Measurements from ENCODE around the gene KNSTRN.

KNSTRN gene

DNA sequence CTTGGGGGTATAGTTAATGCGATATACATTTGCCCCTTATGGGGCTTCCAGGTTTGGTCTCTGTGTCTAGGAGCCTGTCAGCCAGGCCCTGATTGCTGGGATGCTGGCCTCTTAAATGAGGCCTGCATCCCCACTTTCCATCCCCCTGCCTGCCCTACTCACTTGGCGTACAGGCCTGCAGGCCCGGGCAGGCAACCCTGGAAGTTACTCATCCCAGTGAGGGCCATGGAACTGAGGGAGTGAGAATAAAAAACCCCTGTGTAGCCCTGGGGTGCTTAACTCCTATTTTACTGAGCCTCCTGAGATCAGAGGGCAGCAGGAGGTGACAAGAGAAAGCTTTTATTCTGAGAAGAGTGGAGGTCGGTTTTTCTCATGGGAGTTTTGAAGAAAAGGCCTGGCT is 22.5 kb upstream of the KNSTRN start:
- H3K9me3 ChIP-seq (ENCODE audit: insufficient read depth, low read depth, low read length) = no peaks in the 10 kb centered on the region
- H3K4me3 ChIP-seq (ENCODE audit: low read length) = no peak overlapping the region
- peaks cover 57% of the 10 kb centered on the region for H3K27me3 ChIP-seq (ENCODE audit: insufficient read depth, low read length)
- H3K9ac ChIP-seq (ENCODE audit: low read depth, low read length) = no peak overlapping the region
- H3K36me3 ChIP-seq (ENCODE audit: insufficient read depth, low read depth, low read length) = no peaks in the 10 kb centered on the region
- peaks cover 2% of the 10 kb centered on the region; the same call in 1 of the 2 replicates for H3K4me1 ChIP-seq (ENCODE audit: insufficient read depth, low read length)
- no peak overlapping the region for H3K27ac ChIP-seq (ENCODE audit: low read length)

- Histone ChIP-seq H3K27me3 (ENCODE audit: insufficient read depth, low read length) (peaks cover 63% of the 10 kb centered on the region), H3K4me1 (ENCODE audit: insufficient read depth, low read length) (peaks cover 2% of the 10 kb centered on the region; the same call in 1 of the 2 replicates), H3K9me3 (ENCODE audit: insufficient read depth, low read depth, low read length) (no peaks in the 10 kb centered on the region), H3K27ac (ENCODE audit: low read length) (no peak overlapping the region), H3K36me3 (ENCODE audit: insufficient read depth, low read depth, low read length) (no peaks in the 10 kb centered on the region), H3K4me3 (ENCODE audit: low read length) (no peak overlapping the region), H3K9ac (ENCODE audit: low read depth, low read length) (no peak overlapping the region)
These were observed 20.9 kb upstream of the KNSTRN start for GRCh38 chr15:40361640-40362039.

DNA sequence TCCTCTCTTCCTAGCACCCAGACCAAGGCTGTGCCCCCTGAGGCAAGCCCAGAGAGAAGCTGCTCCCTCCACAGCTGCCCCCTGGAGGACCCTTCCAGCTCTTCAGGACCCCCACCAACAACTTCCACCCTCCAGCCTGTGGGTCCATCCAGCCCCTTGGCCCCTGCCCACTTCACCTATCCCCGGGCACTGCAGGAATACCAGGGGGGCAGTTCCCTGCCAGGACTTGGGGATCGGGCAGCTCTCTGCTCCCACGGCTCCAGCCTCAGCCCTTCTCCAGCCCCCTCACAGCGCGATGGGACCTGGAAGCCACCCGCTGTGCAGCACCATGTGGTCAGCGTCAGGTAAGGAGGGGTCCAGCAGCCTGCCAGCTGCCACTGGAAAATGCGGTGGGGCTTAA is 18.9 kb upstream of the KNSTRN start:
- peaks cover 5% of the 10 kb centered on the region; the same call in 1 of the 2 replicates for H3K4me1 ChIP-seq (ENCODE audit: insufficient read depth, low read length)
- no peak overlapping the region for H3K27ac ChIP-seq (ENCODE audit: low read length)
- H3K27me3 ChIP-seq (ENCODE audit: insufficient read depth, low read length) = peaks cover 68% of the 10 kb centered on the region
- H3K9ac ChIP-seq (ENCODE audit: low read depth, low read length) = no peak overlapping the region
- H3K36me3 ChIP-seq (ENCODE audit: insufficient read depth, low read depth, low read length) = no peaks in the 10 kb centered on the region
- H3K4me3 ChIP-seq (ENCODE audit: low read length) = no peak overlapping the region
- H3K9me3 ChIP-seq (ENCODE audit: insufficient read depth, low read depth, low read length) = no peaks in the 10 kb centered on the region

DNA sequence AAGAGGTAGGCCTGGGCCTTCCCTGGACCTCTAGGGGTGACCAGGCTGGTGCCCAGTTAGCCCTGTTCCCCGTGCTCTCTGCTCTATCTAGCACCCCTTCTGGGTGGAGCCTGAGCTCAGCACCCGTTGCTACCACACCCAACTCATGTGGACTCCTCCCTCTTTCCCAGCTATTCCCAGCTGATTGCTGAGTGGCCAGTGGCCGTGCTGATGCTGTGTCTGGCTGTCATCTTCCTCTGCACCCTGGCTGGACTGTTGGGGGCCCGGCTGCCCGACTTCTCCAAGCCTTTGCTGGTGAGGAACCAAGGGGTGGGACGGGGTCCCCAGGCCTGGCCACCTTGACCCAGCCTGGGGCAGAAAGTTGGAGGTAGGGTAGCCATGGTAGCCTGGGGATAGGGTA is 18.3 kb upstream of the KNSTRN start:
- peaks cover 3% of the 10 kb centered on the region; the same call in 1 of the 2 replicates for H3K4me1 ChIP-seq (ENCODE audit: insufficient read depth, low read length)
- H3K27me3 ChIP-seq (ENCODE audit: insufficient read depth, low read length) = peaks cover 68% of the 10 kb centered on the region
- H3K9me3 ChIP-seq (ENCODE audit: insufficient read depth, low read depth, low read length) = no peaks in the 10 kb centered on the region
- no peak overlapping the region for H3K9ac ChIP-seq (ENCODE audit: low read depth, low read length)
- no peak overlapping the region for H3K4me3 ChIP-seq (ENCODE audit: low read length)
- no peak overlapping the region for H3K27ac ChIP-seq (ENCODE audit: low read length)
- no peaks in the 10 kb centered on the region for H3K36me3 ChIP-seq (ENCODE audit: insufficient read depth, low read depth, low read length)

DNA sequence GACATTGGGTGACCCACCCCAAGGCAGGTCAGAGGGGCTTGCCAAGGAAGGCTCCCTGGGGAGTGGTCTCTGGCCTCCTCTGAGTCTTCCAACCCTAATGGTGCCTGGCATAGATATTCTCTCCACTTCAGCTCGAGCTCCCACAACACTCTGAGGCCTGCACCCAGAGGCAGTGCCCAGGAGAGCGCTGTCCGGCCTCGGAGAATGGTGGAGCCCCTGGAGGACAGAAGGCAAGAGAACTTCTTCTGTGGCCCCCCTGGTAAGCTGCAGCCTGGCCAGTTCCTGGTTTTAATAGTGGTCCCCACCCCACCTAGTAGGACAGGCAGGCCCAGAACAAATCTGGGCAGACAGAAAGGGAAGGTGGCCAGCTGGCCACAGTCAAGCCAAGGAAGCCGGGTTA is 17.5 kb upstream of the KNSTRN start:
- H3K27ac ChIP-seq (ENCODE audit: low read length) = no peak overlapping the region
- no peaks in the 10 kb centered on the region for H3K9me3 ChIP-seq (ENCODE audit: insufficient read depth, low read depth, low read length)

GRCh38 chr15:40365624-40366456 is 16.7 kb upstream of the KNSTRN start:
- Histone ChIP-seq H3K27ac (ENCODE audit: low read length) (no peak overlapping the region), H3K9me3 (ENCODE audit: insufficient read depth, low read depth, low read length) (no peaks in the 10 kb centered on the region), H3K27me3 (ENCODE audit: insufficient read depth, low read length) (peaks cover 68% of the 10 kb centered on the region), H3K9ac (ENCODE audit: low read depth, low read length) (no peak overlapping the region), H3K4me3 (ENCODE audit: low read length) (no peak overlapping the region), H3K36me3 (ENCODE audit: insufficient read depth, low read depth, low read length) (no peaks in the 10 kb centered on the region), H3K4me1 (ENCODE audit: insufficient read depth, low read length) (peaks cover 3% of the 10 kb centered on the region; the same call in 1 of the 2 replicates)

More for the DNA sequence above, 17.5 kb upstream of the KNSTRN start:
- no peaks in the 10 kb centered on the region for H3K36me3 ChIP-seq (ENCODE audit: insufficient read depth, low read depth, low read length)
- H3K4me3 ChIP-seq (ENCODE audit: low read length) = no peak overlapping the region
- no peak overlapping the region for H3K9ac ChIP-seq (ENCODE audit: low read depth, low read length)
- peaks cover 68% of the 10 kb centered on the region for H3K27me3 ChIP-seq (ENCODE audit: insufficient read depth, low read length)
- H3K4me1 ChIP-seq (ENCODE audit: insufficient read depth, low read length) = peaks cover 3% of the 10 kb centered on the region; the same call in 1 of the 2 replicates

GRCh38 chr15:40366457-40367370 is 15.8 kb upstream of the KNSTRN start:
- Histone ChIP-seq H3K9me3 (ENCODE audit: insufficient read depth, low read depth, low read length) (no peaks in the 10 kb centered on the region), H3K27ac (ENCODE audit: low read length) (no peak overlapping the region), H3K36me3 (ENCODE audit: insufficient read depth, low read depth, low read length) (no peaks in the 10 kb centered on the region), H3K27me3 (ENCODE audit: insufficient read depth, low read length) (peaks cover 69% of the 10 kb centered on the region), H3K4me1 (ENCODE audit: insufficient read depth, low read length) (peaks cover 3% of the 10 kb centered on the region; the same call in 1 of the 2 replicates), H3K9ac (ENCODE audit: low read depth, low read length) (no peak overlapping the region), H3K4me3 (ENCODE audit: low read length) (no peak overlapping the region)

- no peak overlapping the region for H3K27ac ChIP-seq (ENCODE audit: low read length)
- no peak overlapping the region for H3K9ac ChIP-seq (ENCODE audit: low read depth, low read length)
- H3K36me3 ChIP-seq (ENCODE audit: insufficient read depth, low read depth, low read length) = no peaks in the 10 kb centered on the region
- H3K4me3 ChIP-seq (ENCODE audit: low read length) = peak overlapping the region; percentile 47; the same call in 1 of the 2 replicates
- H3K4me1 ChIP-seq (ENCODE audit: insufficient read depth, low read length) = peaks cover 5% of the 10 kb centered on the region; the same call in 1 of the 2 replicates
- H3K9me3 ChIP-seq (ENCODE audit: insufficient read depth, low read depth, low read length) = no peaks in the 10 kb centered on the region
- H3K27me3 ChIP-seq (ENCODE audit: insufficient read depth, low read length) = peaks cover 64% of the 10 kb centered on the region
These were observed 15.2 kb upstream of the KNSTRN start for GRCh38 chr15:40367371-40367685.

- Histone ChIP-seq H3K27me3 (ENCODE audit: insufficient read depth, low read length) (peaks cover 64% of the 10 kb centered on the region), H3K4me3 (ENCODE audit: low read length) (peak overlapping the region; percentile 47; the same call in 1 of the 2 replicates), H3K9ac (ENCODE audit: low read depth, low read length) (no peak overlapping the region), H3K4me1 (ENCODE audit: insufficient read depth, low read length) (peaks cover 11% of the 10 kb centered on the region), H3K36me3 (ENCODE audit: insufficient read depth, low read depth, low read length) (no peaks in the 10 kb centered on the region), H3K27ac (ENCODE audit: low read length) (no peak overlapping the region), H3K9me3 (ENCODE audit: insufficient read depth, low read depth, low read length) (no peaks in the 10 kb centered on the region)
These were observed 14.6 kb upstream of the KNSTRN start for GRCh38 chr15:40367686-40368611.

GRCh38 chr15:40368719-40369473 is 13.6 kb upstream of the KNSTRN start:
- no peak overlapping the region for H3K9ac ChIP-seq (ENCODE audit: low read depth, low read length)
- H3K36me3 ChIP-seq (ENCODE audit: insufficient read depth, low read depth, low read length) = no peaks in the 10 kb centered on the region
- no peaks in the 10 kb centered on the region for H3K9me3 ChIP-seq (ENCODE audit: insufficient read depth, low read depth, low read length)
- no peak overlapping the region for H3K27ac ChIP-seq (ENCODE audit: low read length)
- no peak overlapping the region for H3K4me3 ChIP-seq (ENCODE audit: low read length)
- peaks cover 12% of the 10 kb centered on the region for H3K4me1 ChIP-seq (ENCODE audit: insufficient read depth, low read length)
- H3K27me3 ChIP-seq (ENCODE audit: insufficient read depth, low read length) = peaks cover 64% of the 10 kb centered on the region

All from iPS-20b (cell line).